GM21619 (cell line): ENCODE data around the gene TCP11L2.
"Not testable (repeated sequence)": the region's sequence is repeated elsewhere in the genome, so short reads cannot be mapped to it uniquely, and the experiment has no call there.

Experiments
- ATAC-seq: cut with Tn5 transposase; IDR thresholded peaks from one replicate; pipeline ENCODE4 v1.9.1; 2021; ENCODE audit not compliant: unreplicated experiment

TCP11L2 gene

DNA sequence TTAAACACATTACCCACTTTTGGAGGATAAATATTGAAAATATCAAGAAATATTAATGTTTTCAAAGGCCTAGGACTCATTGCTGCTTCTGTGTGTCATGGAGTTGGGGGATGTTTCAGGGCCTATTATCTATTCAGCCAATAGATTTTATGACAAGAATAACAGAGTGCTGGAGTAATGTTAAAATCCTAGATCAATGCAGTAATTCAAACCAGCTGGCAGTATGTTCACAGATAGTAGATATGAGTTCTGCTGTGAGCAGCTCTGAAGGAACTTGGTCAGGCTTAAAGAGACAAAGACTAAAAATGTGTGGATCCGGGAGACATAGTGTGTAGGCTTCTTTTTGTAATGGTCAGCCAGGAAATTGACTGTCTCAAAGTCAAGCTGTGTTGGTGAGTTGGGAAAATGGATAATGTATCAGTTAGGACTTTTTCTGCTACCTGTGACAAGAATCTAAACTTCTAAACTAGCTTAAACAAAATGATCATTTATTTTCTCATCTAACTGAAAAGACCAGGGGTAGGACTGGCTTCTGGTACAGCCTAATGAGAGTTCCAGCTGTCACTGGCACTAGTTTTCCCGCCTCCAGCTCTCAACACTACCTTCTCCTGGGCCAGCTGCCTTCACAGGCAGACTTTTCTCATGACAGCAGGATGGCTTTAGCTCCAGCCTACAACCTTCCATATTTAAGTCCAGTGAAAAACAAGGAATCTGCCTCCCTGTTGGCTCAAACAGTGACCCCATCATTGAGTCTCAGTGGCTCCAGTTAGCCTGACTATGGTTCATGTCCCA, 38.7 kb downstream of the TCP11L2 start:
- ATAC-seq = no peak

GRCh38 chr12:106342397-106343213, 40.1 kb downstream of the TCP11L2 start:
- ATAC-seq = no peak

DNA sequence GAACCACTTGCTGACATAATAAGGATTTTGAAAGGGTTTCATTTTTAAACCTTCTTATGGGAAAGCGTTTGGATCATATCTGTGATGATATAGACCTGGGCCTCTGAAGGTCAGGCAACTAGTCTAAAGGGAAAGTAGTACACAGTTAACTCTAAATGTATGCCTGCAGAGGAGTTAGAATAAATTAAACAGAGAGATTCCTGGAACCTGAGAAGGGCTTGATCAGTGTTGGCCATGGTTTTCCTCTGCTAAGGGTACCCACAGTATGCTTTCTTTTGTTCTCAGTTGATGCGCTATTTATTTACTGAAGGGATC, 40.6 kb downstream of the TCP11L2 start:
- no peak for ATAC-seq

- no peak for ATAC-seq
These were observed 41.6 kb downstream of the TCP11L2 start for GRCh38 chr12:106344131-106344530.

DNA sequence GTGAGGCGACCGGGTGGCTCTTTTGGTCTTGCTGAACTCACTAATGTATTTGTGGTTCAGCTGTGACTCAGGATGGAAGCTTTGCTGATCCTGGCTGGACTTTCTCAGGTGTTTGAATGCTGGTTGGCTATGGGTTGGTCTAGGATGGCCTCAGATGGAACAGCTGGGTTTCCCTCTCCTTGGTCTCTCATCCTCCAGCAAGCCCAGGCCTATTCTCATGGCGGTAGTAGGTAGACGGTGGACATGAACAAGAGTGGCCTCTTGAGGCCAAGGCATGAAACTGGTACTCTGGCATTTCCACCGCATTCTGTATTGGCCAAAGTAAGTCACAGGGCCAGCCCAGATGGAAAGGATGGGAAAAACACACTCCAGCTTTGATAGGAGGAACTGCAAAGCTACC, 43.2 kb downstream of the TCP11L2 start:
- ATAC-seq = no peak

DNA sequence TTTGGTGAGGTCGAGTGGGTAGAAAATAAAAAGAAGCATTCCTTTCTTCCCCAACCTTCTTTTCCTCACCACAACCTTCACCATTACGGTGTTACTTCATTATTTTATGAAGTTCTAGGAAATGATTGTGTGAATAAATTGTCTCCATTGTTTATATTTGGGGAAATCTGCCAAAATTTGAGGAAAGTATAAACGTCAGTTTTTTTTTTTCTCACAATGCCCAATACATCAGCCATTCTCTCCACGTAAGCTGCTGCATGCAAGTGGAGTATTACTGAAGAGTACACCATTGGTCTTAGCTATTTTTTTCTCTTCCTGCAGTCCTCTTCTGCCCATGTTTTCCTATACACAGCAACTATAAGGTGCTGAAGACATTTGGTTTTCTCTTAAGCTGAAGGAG, 45.9 kb downstream of the TCP11L2 start:
- ATAC-seq = no peak

- no peak for ATAC-seq
These were observed 50.6 kb downstream of the TCP11L2 start for GRCh38 chr12:106353175-106353574.

GRCh38 chr12:106357549-106358395, 55.2 kb downstream of the TCP11L2 start, which contains the start of gene POLR3B:
TSS of gene POLR3B (plus strand) at chr12:106357748. CDS start at chr12:106357880, 132 bp downstream.
- ATAC-seq = peak; percentile 87

GRCh38 chr12:106358396-106359241, 56.1 kb downstream of the TCP11L2 start:
- peak; percentile 17 for ATAC-seq

GRCh38 chr12:106359646-106360399, 57.3 kb downstream of the TCP11L2 start:
- no peak for ATAC-seq

DNA sequence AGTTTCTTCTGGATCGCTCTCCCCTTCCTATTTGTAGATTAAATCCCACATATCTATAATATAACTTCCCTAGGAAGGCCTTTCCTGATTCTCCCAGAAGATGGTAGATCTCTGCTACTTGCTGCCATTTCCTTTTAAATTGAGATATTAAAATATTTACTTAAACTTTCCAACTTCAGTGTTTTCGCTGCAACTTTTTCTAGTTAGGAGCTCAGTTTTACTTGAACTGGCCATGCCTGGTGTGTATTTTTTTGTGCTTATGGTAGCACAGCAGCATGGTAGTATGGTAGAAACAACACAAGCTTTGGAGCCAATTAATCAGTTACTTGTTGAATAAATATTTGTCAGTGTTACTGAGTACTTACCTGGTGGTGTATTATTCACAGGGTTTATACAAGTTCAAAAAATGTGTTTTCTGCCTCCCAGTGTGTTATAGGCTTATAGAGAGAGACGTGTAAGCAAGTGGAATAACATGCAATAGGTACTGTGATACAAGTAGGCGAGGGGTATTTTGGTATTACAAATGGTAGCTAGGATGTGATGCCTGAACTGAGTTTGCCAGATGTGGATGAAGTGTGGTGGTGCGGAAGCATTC, 58.0 kb downstream of the TCP11L2 start:
- no peak for ATAC-seq

GRCh38 chr12:106362971-106363370, 60.4 kb downstream of the TCP11L2 start:
- ATAC-seq = no peak

DNA sequence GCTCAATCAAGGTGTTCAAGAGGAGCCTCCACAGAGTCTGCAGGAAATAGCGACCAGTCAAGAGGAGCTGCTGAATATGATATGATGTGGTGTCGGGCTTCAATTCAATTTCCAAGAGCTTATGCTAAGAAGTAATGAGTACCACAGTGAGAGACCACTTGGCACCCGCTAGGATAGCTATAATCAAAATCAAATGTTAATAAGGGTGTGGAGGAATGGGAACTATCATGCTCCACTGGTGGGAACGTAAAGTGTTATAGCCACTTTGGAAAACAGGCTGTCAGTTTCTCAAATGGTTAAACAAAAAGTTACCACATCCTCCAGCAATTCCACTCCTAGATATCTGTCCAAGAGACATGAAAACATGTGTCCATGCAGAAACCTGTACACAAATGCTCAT, 61.7 kb downstream of the TCP11L2 start:
- ATAC-seq = no peak

DNA sequence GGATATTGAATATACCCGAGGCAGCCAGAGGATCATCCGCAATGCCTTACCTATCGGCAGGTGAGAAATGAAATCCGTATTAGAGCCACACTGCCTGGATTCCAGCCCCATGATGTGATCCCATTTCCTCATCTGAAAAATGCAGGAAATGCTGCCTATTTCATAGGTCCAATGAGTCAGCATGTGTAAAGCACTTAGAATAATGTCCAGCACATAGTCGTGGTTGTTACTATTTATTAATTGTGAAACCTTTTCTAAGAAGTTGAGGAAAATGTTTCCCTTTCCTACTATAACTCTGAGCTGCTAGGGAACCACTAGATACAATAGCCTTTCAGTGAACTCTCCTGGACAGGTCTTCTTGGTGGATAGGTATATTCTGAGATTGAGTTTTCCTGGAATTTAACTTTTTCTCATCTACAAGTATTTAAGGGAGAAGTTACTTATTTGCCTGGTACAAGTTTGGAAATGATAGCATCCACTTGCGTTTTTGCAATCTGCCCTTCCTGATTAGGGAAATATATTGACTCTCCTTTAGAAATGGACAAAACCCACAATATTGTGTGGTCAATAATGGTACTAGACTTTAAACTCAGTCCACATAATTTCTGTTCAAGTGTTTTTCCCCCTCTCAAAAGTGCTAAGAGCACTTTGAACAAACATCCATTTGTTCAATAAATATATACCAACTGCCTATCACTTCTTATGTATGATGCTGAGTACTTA, 67.3 kb downstream of the TCP11L2 start:
- no peak for ATAC-seq

DNA sequence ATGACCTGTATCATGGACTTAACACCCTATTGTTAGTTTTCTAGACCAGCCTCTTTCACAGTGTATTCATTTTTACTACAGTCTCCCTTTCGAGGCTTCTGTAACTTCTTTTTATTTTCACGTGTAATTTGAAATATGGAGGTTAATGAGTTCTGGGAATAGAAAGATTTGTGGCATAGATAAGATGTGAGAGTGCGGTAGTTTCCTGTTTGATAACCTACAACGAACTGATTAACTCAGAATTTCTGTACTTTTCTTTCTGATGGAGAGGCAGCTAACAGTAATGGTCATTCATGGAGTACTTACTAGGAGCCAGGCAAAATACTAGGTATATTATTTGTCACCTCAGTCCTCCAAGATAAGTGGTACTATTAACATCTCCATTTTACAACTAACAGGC, 76.3 kb downstream of the TCP11L2 start:
- no peak for ATAC-seq

GRCh38 chr12:106380954-106381353, 78.4 kb downstream of the TCP11L2 start:
- ATAC-seq = no peak

DNA sequence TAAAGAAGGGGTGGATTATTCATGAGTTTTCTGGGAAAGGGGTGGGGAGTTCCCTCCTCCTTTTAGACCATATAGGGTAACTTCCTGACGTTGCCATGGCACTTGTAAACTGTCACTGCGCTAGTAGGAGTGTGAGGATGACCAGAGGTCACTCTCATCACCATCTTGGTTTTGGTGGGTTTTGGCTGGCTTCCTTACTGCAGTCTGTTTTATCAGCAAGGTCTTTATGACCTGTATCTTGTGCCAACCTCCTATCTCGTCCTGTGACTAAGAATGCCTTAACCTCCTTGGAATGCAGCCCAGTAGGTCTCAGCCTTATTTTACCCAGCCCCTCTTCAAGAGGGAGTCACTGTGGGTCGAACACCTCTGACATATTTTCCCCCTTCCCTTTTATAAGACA, 79.3 kb downstream of the TCP11L2 start:
- ATAC-seq = not testable (repeated sequence)

DNA sequence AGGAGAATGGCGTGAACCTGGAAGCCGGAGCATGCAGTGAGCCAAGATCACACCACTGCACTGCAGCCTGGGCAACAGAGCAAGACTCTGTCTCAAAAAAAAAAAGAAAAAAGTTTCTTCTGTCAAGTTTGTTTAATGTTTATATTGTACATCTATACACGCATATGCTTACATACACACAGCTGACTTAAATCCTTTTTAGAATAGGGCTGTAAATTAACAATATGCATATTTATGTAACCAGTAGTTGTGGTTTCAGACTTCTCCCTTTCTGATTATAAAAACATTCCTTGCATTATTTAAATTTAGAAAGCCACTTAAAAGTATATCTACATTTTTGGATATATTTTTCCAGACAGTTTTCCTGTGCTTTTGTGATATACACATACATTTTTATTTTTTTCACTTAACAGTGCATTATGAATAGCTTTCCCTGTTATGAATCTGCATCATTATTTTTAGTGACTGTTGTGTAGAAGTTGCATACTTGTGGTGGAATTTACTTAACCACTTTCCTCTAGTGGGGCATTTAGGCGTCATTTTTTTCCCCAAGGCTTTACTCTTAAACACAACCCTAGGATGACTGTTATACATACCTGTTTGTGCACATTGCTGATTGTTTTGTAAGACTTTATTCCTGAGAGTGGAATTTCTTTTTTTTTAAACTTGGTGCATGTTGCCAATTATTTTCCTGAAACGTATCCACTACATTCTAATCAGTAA, 84.4 kb downstream of the TCP11L2 start:
- no peak for ATAC-seq
